22Rv1 (cell line): ENCODE measurements around the gene GRIFIN.

ENCODE experiments used
- H3K27ac ChIP-seq: fragments of 450-650 bp; 2 replicates; pipeline ENCODE4 v1.5.1; 2017
- CTCF ChIP-seq: fragments of 450-650 bp; IDR thresholded peaks from 2 replicates; pipeline ENCODE4 v1.5.1; 2017; ENCODE audit warnings: mild to moderate bottlenecking
- ZFX ChIP-seq: fragments of 450-650 bp; IDR thresholded peaks from 2 replicates; pipeline ENCODE4 v1.6.1; 2017; ENCODE audit warnings: antibody characterized with exemption, borderline replicate concordance

The GRIFIN gene

GRCh38 chr7:2512179-2512661, 36.0 kb upstream of the GRIFIN start:
- H3K27ac ChIP-seq: peak overlapping the region; percentile 78
- TF ChIP-seq CTCF (no peak), ZFX (no peak)

- H3K27ac ChIP-seq: peak overlapping the region; percentile 78
Measured at GRCh38 chr7:2511769-2512168, 35.6 kb upstream of the GRIFIN start.

GRCh38 chr7:2510909-2511768, 34.9 kb upstream of the GRIFIN start:
- H3K27ac ChIP-seq: peak overlapping the region; percentile 78
- TF ChIP-seq CTCF (no peak), ZFX (no peak)

More at GRCh38 chr7:2511769-2512168, 35.6 kb upstream of the GRIFIN start:
- TF ChIP-seq CTCF (no peak), ZFX (no peak)

GRCh38 chr7:2510130-2510776, 34.1 kb upstream of the GRIFIN start:
- TF ChIP-seq CTCF: no peak
- no peak for TF ChIP-seq ZFX
- peak overlapping the region; percentile 78 for H3K27ac ChIP-seq

GRCh38 chr7:2509298-2509906, 33.2 kb upstream of the GRIFIN start:
- no peak overlapping the region for H3K27ac ChIP-seq
- TF ChIP-seq ZFX: no peak
- TF ChIP-seq CTCF: no peak

GRCh38 chr7:2508327-2509215, 32.4 kb upstream of the GRIFIN start:
- H3K27ac ChIP-seq: no peak overlapping the region
- no peak for TF ChIP-seq CTCF
- TF ChIP-seq ZFX: no peak
